WTC11 (cell line): ENCODE results near the gene C17orf100. TPM values are rescaled to one million over a fixed set of nuclear protein-coding genes. Genes with fewer than 3 reads are reported as not detected.
A peak's percentile ranks its signal among the peaks of the same experiment; 100 is the strongest.

ENCODE experiments used
- ATAC-seq: fragments of 200-7000 bp; cut with Tn5 transposase; 2 replicates; pipeline ENCODE4 v1.10.0; 2021; ENCODE audit warnings: mild to moderate bottlenecking, moderate library complexity
- CTCF ChIA-PET: fragments of 300-600 bp; sonication (Branson Sonifier 250); formaldehyde crosslinking; loops from one replicate; lab custom pipeline; 2021; ENCODE audit warnings: antibody characterized with exemption; lab: Charles Lee
- POLR2A ChIA-PET: fragments of 350-600 bp; sonication (Branson Sonifier 250); formaldehyde crosslinking; loops from one replicate; lab custom pipeline; 2021; ENCODE audit warnings: antibody characterized with exemption; lab: Charles Lee
- DNase-seq: peaks from one replicate; pipeline ENCODE4 v3.0.0; 2021; ENCODE audit warnings: low spot score
- H3K27ac Mint-ChIP-seq: 2 replicates; pipeline ENCODE4 v1.8.0; 2021; ENCODE audit warnings: mixed read lengths
- H3K27me3 Mint-ChIP-seq: 2 replicates; pipeline ENCODE4 v1.8.0; 2021; ENCODE audit warnings: low read depth, mild to moderate bottlenecking, moderate library complexity, mixed read lengths
- H3K36me3 Mint-ChIP-seq: 2 replicates; pipeline ENCODE4 v1.8.0; 2021; ENCODE audit warnings: mixed read lengths
- H3K4me1 Mint-ChIP-seq: 2 replicates; pipeline ENCODE4 v1.8.0; 2022; ENCODE audit warnings: mixed read lengths
- H3K4me3 Mint-ChIP-seq: 2 replicates; pipeline ENCODE4 v1.8.0; 2021; ENCODE audit warnings: mild to moderate bottlenecking, moderate library complexity, mixed read lengths
- H3K9me3 Mint-ChIP-seq: 2 replicates; pipeline ENCODE4 v1.8.0; 2021; ENCODE audit warnings: mixed read lengths
- CREB1 ChIP-seq: sonication (generic); formaldehyde crosslinking; IDR thresholded peaks from 2 replicates; pipeline ENCODE4 v1.8.0; 2023; ENCODE audit warnings: mild to moderate bottlenecking, missing genetic modification reagents
- CTCF ChIP-seq: fragments of 200-600 bp; IDR thresholded peaks from 2 replicates; pipeline ENCODE4 v1.8.0; 2022; ENCODE audit warnings: antibody characterized with exemption
- FOXJ3 ChIP-seq: sonication (generic); formaldehyde crosslinking; IDR thresholded peaks from 2 replicates; pipeline ENCODE4 v1.9.0; 2021; ENCODE audit warnings: missing genetic modification reagents, mild to moderate bottlenecking, borderline replicate concordance
- FOXK1 ChIP-seq: sonication (generic); formaldehyde crosslinking; IDR thresholded peaks from 2 replicates; pipeline ENCODE4 v1.8.0; 2022; ENCODE audit warnings: mild to moderate bottlenecking, moderate library complexity, missing genetic modification reagents
- GABPB1 ChIP-seq: sonication (generic); formaldehyde crosslinking; IDR thresholded peaks from 2 replicates; pipeline ENCODE4 v1.8.1; 2023; ENCODE audit warnings: mild to moderate bottlenecking, missing genetic modification reagents
- HMGA2 ChIP-seq: fragments of 250-450 bp; sonication (Bioruptor Pico); IDR thresholded peaks from 2 replicates; pipeline ENCODE4 v1.4.0; 2021; ENCODE audit warnings: mild to moderate bottlenecking, moderate library complexity
- IRF2 ChIP-seq: sonication (generic); formaldehyde crosslinking; IDR thresholded peaks from 2 replicates; pipeline ENCODE4 v1.8.0; 2022; ENCODE audit warnings: low read depth, missing genetic modification reagents, borderline replicate concordance
- KAT7 ChIP-seq: sonication (generic); formaldehyde crosslinking; IDR thresholded peaks from 2 replicates; pipeline ENCODE4 v1.8.1; 2023; ENCODE audit warnings: missing genetic modification reagents, mild to moderate bottlenecking, borderline replicate concordance
- NR3C1 ChIP-seq: sonication (generic); formaldehyde crosslinking; conservative IDR thresholded peaks from 2 replicates; pipeline ENCODE4 v1.8.1; 2023; ENCODE audit warnings: low read depth, mild to moderate bottlenecking, missing genetic modification reagents
- OVOL2 ChIP-seq: fragments of 250-450 bp; sonication (Bioruptor Pico); IDR thresholded peaks from 2 replicates; pipeline ENCODE4 v1.9.0; 2021; ENCODE audit warnings: mild to moderate bottlenecking, borderline replicate concordance
- RELA ChIP-seq: sonication (generic); formaldehyde crosslinking; IDR thresholded peaks from 2 replicates; pipeline ENCODE4 v1.8.1; 2022; ENCODE audit warnings: missing genetic modification reagents, mild to moderate bottlenecking, borderline replicate concordance
- SP1 ChIP-seq: sonication (generic); formaldehyde crosslinking; conservative IDR thresholded peaks from 2 replicates; pipeline ENCODE4 v1.8.1; 2022; ENCODE audit warnings: missing genetic modification reagents
- STAT6 ChIP-seq: sonication (generic); formaldehyde crosslinking; conservative IDR thresholded peaks from 2 replicates; pipeline ENCODE4 v1.8.1; 2023; ENCODE audit warnings: mild to moderate bottlenecking, low read depth, missing genetic modification reagents, moderate library complexity
- TCF7 ChIP-seq: sonication (generic); formaldehyde crosslinking; IDR thresholded peaks from 2 replicates; pipeline ENCODE4 v1.8.0; 2022; ENCODE audit warnings: mild to moderate bottlenecking, low read depth, missing genetic modification reagents, moderate library complexity
- ZNF121 ChIP-seq: sonication (generic); formaldehyde crosslinking; IDR thresholded peaks from 2 replicates; pipeline ENCODE4 v1.8.0; 2023; ENCODE audit warnings: missing genetic modification reagents
- ZNF232 ChIP-seq: sonication (generic); formaldehyde crosslinking; IDR thresholded peaks from 2 replicates; pipeline ENCODE4 v1.8.0; 2022; ENCODE audit warnings: mild to moderate bottlenecking, missing genetic modification reagents
- ZNF263 ChIP-seq: sonication (generic); formaldehyde crosslinking; IDR thresholded peaks from 2 replicates; pipeline ENCODE4 v1.8.1; 2022; ENCODE audit warnings: low read depth, mild to moderate bottlenecking, moderate library complexity, missing genetic modification reagents
- ZNF396 ChIP-seq: fragments of 250-450 bp; sonication (Bioruptor Pico); IDR thresholded peaks from 2 replicates; pipeline ENCODE4 v1.8.0; 2021; ENCODE audit warnings: mild to moderate bottlenecking, moderate library complexity, borderline replicate concordance
- ZNF416 ChIP-seq: fragments of 250-450 bp; sonication (Bioruptor Pico); IDR thresholded peaks from 2 replicates; pipeline ENCODE4 v1.9.0; 2021; ENCODE audit warnings: mild to moderate bottlenecking, inconsistent platforms
- ZNF423 ChIP-seq: fragments of 250-450 bp; sonication (Bioruptor Pico); IDR thresholded peaks from 2 replicates; pipeline ENCODE4 v2.1.2; 2022; ENCODE audit warnings: mild to moderate bottlenecking, moderate library complexity
- ZNF425 ChIP-seq: fragments of 250-450 bp; sonication (Bioruptor Pico); conservative IDR thresholded peaks from 2 replicates; pipeline ENCODE4 v1.9.0; 2021; ENCODE audit warnings: mild to moderate bottlenecking
- total RNA-seq: library from RNA; stranded (reverse); gene quantifications from 3 replicates; pipeline ENCODE4 v1.2.3, GENCODE V29; 2021
- TF ChIP-seq, protein P1 (sequence below): sonication (generic); formaldehyde crosslinking; IDR thresholded peaks from 2 replicates; pipeline ENCODE4 v1.8.1; 2022; ENCODE audit warnings: low read depth, mild to moderate bottlenecking, moderate library complexity, missing genetic modification reagents, borderline replicate concordance

The C17orf100 gene
- total RNA-seq, 1 experiment from 2014 or later: 2.7 TPM

GRCh38 chr17:6610011-6610410, 41.6 kb upstream of the C17orf100 start (continued):
- TF ChIP-seq HMGA2 (CRISPR knock-in tag): no peak
- TF ChIP-seq, all 79 proteins: peak for 0

DNA sequence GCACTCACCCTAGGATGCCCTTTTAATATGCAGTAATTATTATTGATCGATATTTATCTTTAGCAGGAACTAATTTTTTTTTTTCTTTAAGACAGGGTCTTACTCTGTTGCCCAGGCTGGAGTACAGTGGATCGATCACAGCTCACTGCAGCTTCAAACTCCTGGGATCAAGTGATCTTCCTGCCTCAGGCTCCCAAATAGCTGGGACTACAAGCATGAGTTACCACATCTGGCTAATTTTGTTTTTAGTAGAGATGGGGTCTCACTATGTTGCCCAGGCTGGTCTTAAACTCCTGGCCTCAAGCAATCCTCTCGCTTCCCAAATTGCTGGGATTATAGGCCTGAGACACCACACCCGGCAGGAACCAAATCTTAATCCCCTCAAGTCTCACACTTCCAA, 40.3 kb upstream of the C17orf100 start:
- H3K4me1 Mint-ChIP-seq: no peaks in the 10 kb centered on the region
- DNase-seq (no peak), ATAC-seq (no peak)
- no peaks in the 10 kb centered on the region for H3K27me3 Mint-ChIP-seq
- TF ChIP-seq RELA (no peak), NR3C1 (CRISPR knock-in tag) (no peak), ZNF121 (CRISPR knock-in tag) (0 out of 2 replicates have a peak, but pooled peaks have one; percentile 47)
- no peak overlapping the region for H3K27ac Mint-ChIP-seq
- peaks cover 37% of the 10 kb centered on the region for H3K36me3 Mint-ChIP-seq
- no peaks in the 10 kb centered on the region for H3K9me3 Mint-ChIP-seq
- ChIA-PET POLR2A (no interaction called here), CTCF (no interaction called here)
- H3K4me3 Mint-ChIP-seq: no peak overlapping the region

DNA sequence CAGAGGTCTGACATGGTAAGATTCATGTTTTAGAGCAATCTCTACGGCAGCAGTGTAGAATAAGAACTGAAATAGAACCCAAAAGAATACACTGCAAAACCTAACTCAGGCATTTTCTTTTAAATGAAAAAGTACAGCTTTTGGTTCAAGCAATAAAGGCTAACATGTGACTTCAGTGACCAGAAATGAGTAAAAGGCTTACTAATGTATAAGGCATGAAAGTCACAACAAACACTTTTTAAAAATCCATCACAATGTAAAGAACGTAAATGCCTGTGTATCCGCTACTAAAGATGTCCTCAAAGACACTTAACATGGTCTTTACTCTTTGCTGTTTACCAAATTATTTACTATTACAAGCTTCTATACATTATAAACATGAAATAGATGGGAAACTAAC, 27.6 kb upstream of the C17orf100 start:
- DNase-seq: no peak
- POLR2A ChIA-PET: no interaction called here
- TF ChIP-seq ZNF396 (CRISPR knock-in tag): no peak
- no peak for TF ChIP-seq SP1 (CRISPR knock-in tag)
- no peak for TF ChIP-seq KAT7
- no peak for TF ChIP-seq CTCF
- no peak for TF ChIP-seq STAT6
- no peak for TF ChIP-seq CREB1
- TF ChIP-seq ZNF416 (CRISPR knock-in tag): no peak
- TF ChIP-seq ZNF423 (CRISPR knock-in tag): no peak
- no peak for TF ChIP-seq IRF2 (CRISPR knock-in tag)
- TF ChIP-seq ZNF263 (CRISPR knock-in tag): no peak
- no peak for TF ChIP-seq TCF7 (CRISPR knock-in tag)
- TF ChIP-seq ZNF425 (CRISPR knock-in tag): no peak
- TF ChIP-seq OVOL2 (CRISPR knock-in tag): no peak
- TF ChIP-seq FOXK1 (CRISPR knock-in tag): no peak
- no peak for TF ChIP-seq FOXJ3
- no peak for TF ChIP-seq ZNF232 (CRISPR knock-in tag)
- TF ChIP-seq GABPB1 (CRISPR knock-in tag): no peak
- TF ChIP-seq, protein P1, sequence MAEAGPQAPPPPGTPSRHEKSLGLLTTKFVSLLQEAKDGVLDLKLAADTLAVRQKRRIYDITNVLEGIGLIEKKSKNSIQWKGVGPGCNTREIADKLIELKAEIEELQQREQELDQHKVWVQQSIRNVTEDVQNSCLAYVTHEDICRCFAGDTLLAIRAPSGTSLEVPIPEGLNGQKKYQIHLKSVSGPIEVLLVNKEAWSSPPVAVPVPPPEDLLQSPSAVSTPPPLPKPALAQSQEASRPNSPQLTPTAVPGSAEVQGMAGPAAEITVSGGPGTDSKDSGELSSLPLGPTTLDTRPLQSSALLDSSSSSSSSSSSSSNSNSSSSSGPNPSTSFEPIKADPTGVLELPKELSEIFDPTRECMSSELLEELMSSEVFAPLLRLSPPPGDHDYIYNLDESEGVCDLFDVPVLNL (CRISPR knock-in tag): no peak
- TF ChIP-seq, all 79 proteins: peak for 0
- H3K36me3 Mint-ChIP-seq: peaks cover 39% of the 10 kb centered on the region
- H3K27ac Mint-ChIP-seq: no peak overlapping the region
- no peak overlapping the region for H3K4me3 Mint-ChIP-seq
- no peak for ATAC-seq
- H3K4me1 Mint-ChIP-seq: no peaks in the 10 kb centered on the region
- H3K27me3 Mint-ChIP-seq: no peaks in the 10 kb centered on the region
- H3K9me3 Mint-ChIP-seq: no peaks in the 10 kb centered on the region
- CTCF ChIA-PET: no interaction called here
